Measurements from ENCODE around the gene OR5K2.

The OR5K2 gene

DNA sequence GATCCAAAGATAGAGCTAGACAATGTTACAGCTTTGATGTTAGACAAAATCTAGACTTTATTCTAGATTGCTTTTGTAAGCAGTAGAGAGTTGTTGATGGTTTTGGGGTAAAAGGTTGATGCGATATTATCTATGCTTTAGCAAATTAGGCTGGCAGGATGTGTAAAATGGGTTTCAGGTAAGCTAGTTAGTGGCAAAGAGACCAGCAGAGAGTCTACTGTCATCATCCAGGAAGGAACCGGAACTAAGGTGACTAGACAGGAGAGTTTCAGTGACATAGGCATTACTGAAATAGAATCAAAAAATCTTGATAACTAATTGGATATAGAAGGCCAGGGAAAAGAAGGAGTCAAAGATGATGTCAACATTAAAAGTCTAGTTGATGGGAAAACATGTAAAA is 11.1 kb downstream of the OR5K2 start:
- H3K4me3 Mint-ChIP-seq: no peak overlapping the region
- H3K4me1 Mint-ChIP-seq (ENCODE audit: low read depth): peaks cover 33% of the 10 kb centered on the region
- H3K27me3 Mint-ChIP-seq (ENCODE audit: low read depth): no peaks in the 10 kb centered on the region
- peaks cover 62% of the 10 kb centered on the region for H3K36me3 Mint-ChIP-seq (ENCODE audit: low read depth)
- H3K27ac Mint-ChIP-seq: peak overlapping the region; percentile 12
- no peaks in the 10 kb centered on the region for H3K9me3 Mint-ChIP-seq
- no peak for DNase-seq (ENCODE audit: low spot score)

GRCh38 chr3:98512576-98512975 is 15.1 kb downstream of the OR5K2 start:
- Mint-ChIP-seq H3K9me3 (no peaks in the 10 kb centered on the region), H3K4me1 (ENCODE audit: low read depth) (peaks cover 61% of the 10 kb centered on the region), H3K27me3 (ENCODE audit: low read depth) (no peaks in the 10 kb centered on the region), H3K4me3 (no peak overlapping the region), H3K36me3 (ENCODE audit: low read depth) (peaks cover 81% of the 10 kb centered on the region), H3K27ac (no peak overlapping the region)
- DNase-seq (ENCODE audit: low spot score): no peak

GRCh38 chr3:98513091-98513511 is 15.6 kb downstream of the OR5K2 start:
- H3K4me1 Mint-ChIP-seq (ENCODE audit: low read depth): peaks cover 63% of the 10 kb centered on the region
- no peak overlapping the region for H3K4me3 Mint-ChIP-seq
- DNase-seq (ENCODE audit: low spot score): no peak
- no peaks in the 10 kb centered on the region for H3K27me3 Mint-ChIP-seq (ENCODE audit: low read depth)
- peaks cover 82% of the 10 kb centered on the region for H3K36me3 Mint-ChIP-seq (ENCODE audit: low read depth)
- no peaks in the 10 kb centered on the region for H3K9me3 Mint-ChIP-seq
- H3K27ac Mint-ChIP-seq: no peak overlapping the region

DNA sequence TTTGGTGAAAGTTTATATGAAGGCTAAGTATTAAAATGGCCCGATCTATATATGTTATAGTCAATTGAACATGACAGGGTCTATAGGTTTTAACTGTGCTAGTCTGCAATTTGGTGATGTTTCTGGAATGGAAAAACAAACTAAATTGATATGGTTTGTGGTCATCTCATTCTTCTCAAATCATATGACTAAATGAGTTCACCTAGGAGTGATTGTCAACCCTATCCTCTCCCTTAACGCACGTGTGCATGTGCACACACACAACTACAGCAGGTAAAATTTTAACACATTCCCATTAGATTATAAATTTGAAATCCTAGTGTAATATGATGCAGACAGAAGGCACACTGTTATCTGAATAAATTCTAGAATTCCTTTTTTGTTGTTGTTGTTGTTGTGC is 16.3 kb downstream of the OR5K2 start:
- Mint-ChIP-seq H3K4me1 (ENCODE audit: low read depth) (peaks cover 63% of the 10 kb centered on the region), H3K4me3 (no peak overlapping the region), H3K27me3 (ENCODE audit: low read depth) (no peaks in the 10 kb centered on the region), H3K9me3 (no peaks in the 10 kb centered on the region), H3K27ac (no peak overlapping the region), H3K36me3 (ENCODE audit: low read depth) (peaks cover 82% of the 10 kb centered on the region)
- no peak for DNase-seq (ENCODE audit: low spot score)

GRCh38 chr3:98514948-98515347 is 17.5 kb downstream of the OR5K2 start:
- no peak for DNase-seq (ENCODE audit: low spot score)
- H3K36me3 Mint-ChIP-seq (ENCODE audit: low read depth): peaks cover 85% of the 10 kb centered on the region
- no peaks in the 10 kb centered on the region for H3K27me3 Mint-ChIP-seq (ENCODE audit: low read depth)
- no peaks in the 10 kb centered on the region for H3K9me3 Mint-ChIP-seq
- H3K27ac Mint-ChIP-seq: peak overlapping the region; percentile 47
- peak overlapping the region; percentile 20 for H3K4me3 Mint-ChIP-seq
- H3K4me1 Mint-ChIP-seq (ENCODE audit: low read depth): peaks cover 65% of the 10 kb centered on the region

DNA sequence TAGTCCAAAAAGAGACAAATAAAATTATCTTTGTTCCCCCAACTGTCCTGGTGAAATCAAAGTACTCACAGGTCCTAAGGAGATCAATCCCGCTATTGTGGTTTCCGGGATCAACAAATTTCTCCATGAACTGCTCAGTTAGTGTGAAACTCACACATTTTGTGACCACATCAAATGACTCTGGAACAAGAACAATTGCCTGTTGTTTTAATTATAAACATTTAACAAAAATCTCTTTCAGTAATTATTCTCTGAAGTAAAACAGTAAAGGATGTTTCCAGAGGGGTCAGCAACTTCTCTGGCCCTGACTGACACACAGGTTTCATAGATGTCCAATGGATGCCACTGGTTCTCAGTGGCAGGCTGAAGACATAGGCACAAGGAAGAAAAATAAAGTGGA is 21.3 kb downstream of the OR5K2 start:
- no peak for DNase-seq (ENCODE audit: low spot score)
- peak overlapping the region; percentile 92 for H3K4me3 Mint-ChIP-seq
- H3K36me3 Mint-ChIP-seq (ENCODE audit: low read depth): peaks cover 82% of the 10 kb centered on the region
- no peaks in the 10 kb centered on the region for H3K9me3 Mint-ChIP-seq
- peaks cover 60% of the 10 kb centered on the region for H3K4me1 Mint-ChIP-seq (ENCODE audit: low read depth)
- H3K27ac Mint-ChIP-seq: peak overlapping the region; percentile 76
- H3K27me3 Mint-ChIP-seq (ENCODE audit: low read depth): no peaks in the 10 kb centered on the region

GRCh38 chr3:98519351-98519750 is 21.9 kb downstream of the OR5K2 start:
- Mint-ChIP-seq H3K4me1 (ENCODE audit: low read depth) (peaks cover 60% of the 10 kb centered on the region), H3K27me3 (ENCODE audit: low read depth) (no peaks in the 10 kb centered on the region), H3K27ac (peak overlapping the region; percentile 76), H3K9me3 (no peaks in the 10 kb centered on the region), H3K4me3 (peak overlapping the region; percentile 92), H3K36me3 (ENCODE audit: low read depth) (peaks cover 82% of the 10 kb centered on the region)
- no peak for DNase-seq (ENCODE audit: low spot score)

DNA sequence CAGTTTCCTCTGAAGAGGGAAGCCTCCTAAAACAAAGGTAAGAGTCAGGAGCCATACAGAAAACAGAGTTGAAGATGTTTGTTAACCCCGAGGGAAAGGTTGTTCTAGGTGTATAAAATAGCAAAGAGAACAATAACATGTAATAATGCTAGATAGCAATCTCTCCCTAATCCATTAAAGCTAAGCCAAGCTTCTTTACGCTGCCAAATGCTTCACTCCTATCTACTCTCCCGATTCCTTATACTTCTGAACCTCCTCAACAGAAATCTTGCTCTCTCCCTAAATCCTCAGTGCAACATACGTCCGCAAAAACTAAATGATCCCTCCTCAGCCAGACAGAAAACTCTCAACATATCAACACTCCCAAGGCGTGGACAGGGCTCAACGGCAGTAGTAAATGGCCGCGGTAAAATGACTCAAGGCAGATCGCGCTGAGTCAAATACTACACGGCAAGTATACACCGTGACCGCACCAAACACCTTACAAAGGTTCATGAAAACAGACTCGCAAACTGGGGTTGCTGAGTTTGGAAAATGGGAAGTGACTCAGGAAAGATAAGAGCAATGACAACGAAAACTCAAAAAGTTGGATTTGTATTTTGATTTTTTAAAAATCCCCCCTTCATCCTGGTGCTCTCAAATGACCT is 24.5 kb downstream of the OR5K2 start:
- peak; percentile 68 for DNase-seq (ENCODE audit: low spot score)
- H3K4me3 Mint-ChIP-seq: peak overlapping the region; percentile 92
- H3K4me1 Mint-ChIP-seq (ENCODE audit: low read depth): peaks cover 58% of the 10 kb centered on the region
- no peaks in the 10 kb centered on the region for H3K27me3 Mint-ChIP-seq (ENCODE audit: low read depth)
- peaks cover 73% of the 10 kb centered on the region for H3K36me3 Mint-ChIP-seq (ENCODE audit: low read depth)
- no peaks in the 10 kb centered on the region for H3K9me3 Mint-ChIP-seq
- H3K27ac Mint-ChIP-seq: peak overlapping the region; percentile 92

GRCh38 chr3:98522544-98523281 is 25.2 kb downstream of the OR5K2 start, which contains the start of gene CLDND1:
CLDND1 (minus strand) TSS chr3:98522902; CDS start chr3:98521424, 1,478 bp downstream.
- Mint-ChIP-seq H3K4me3 (peak within 1 kb of the TSS; percentile 92), H3K27me3 (ENCODE audit: low read depth) (no peaks in the 10 kb centered on the region), H3K4me1 (ENCODE audit: low read depth) (peaks cover 59% of the 10 kb centered on the region), H3K9me3 (no peaks in the 10 kb centered on the region), H3K36me3 (ENCODE audit: low read depth) (peaks cover 74% of the 10 kb centered on the region), H3K27ac (peak within 1 kb of the TSS; percentile 99)
- DNase-seq (ENCODE audit: low spot score): peak; percentile 94

DNA sequence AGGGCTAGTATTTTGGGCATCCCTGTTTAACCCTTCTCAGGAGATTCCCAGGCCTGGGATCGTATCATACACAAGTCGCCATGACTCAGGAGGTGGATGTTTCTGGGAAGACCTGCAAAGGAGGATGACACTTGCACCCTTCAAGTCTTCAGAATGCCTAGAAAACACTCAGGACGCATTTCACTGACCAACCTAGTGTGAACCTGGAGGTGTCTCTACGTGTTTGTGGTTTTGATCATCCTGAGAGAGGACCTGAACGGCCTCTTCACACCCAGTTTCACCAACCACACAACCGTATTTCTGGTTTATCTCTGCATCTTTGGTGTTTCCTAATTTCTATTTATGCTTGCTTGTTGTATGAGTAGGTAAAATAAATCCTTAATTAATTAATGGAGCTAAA is 28.0 kb downstream of the OR5K2 start:
- Mint-ChIP-seq H3K9me3 (no peaks in the 10 kb centered on the region), H3K36me3 (ENCODE audit: low read depth) (peaks cover 56% of the 10 kb centered on the region), H3K4me3 (peak overlapping the region; percentile 60), H3K27ac (peak overlapping the region; percentile 59), H3K27me3 (ENCODE audit: low read depth) (no peaks in the 10 kb centered on the region), H3K4me1 (ENCODE audit: low read depth) (peaks cover 54% of the 10 kb centered on the region)
- peak; percentile 42 for DNase-seq (ENCODE audit: low spot score)

- peak overlapping the region; percentile 73 for H3K27ac Mint-ChIP-seq
- no peak for DNase-seq (ENCODE audit: low spot score)
- peaks cover 60% of the 10 kb centered on the region for H3K36me3 Mint-ChIP-seq (ENCODE audit: low read depth)
- peaks cover 75% of the 10 kb centered on the region for H3K4me1 Mint-ChIP-seq (ENCODE audit: low read depth)
- no peaks in the 10 kb centered on the region for H3K9me3 Mint-ChIP-seq
- peak overlapping the region; percentile 48 for H3K4me3 Mint-ChIP-seq
- no peaks in the 10 kb centered on the region for H3K27me3 Mint-ChIP-seq (ENCODE audit: low read depth)
Observed at GRCh38 chr3:98528474-98529346, 31.2 kb downstream of the OR5K2 start.

DNA sequence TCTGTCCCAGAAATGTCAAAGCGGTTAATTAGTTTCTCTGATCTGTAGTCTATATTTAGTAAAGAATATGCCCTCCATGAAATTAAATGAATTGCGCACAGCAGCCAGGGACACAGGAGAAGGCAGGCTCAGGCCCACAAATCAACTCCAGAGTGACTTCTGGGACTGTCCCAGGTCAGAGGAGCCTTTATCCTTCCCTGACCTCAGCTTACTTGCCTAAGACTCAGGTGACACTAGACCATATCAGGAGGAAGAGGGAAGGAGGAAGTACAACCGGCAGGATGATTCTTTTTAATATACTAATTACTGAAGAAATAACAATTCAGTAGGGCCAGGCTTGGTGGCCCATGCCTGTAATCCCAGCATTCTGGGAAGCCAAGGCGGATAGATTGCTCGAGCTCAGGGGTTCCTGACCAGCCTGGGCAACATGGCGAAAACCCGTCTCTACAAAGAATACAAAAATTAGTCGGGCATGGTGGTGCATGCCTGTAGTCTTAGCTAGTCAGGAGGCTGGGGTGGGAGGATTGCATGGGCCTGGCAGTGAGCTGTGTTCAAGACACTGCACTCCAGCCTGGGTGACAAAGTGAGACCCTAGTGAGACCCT is 32.5 kb downstream of the OR5K2 start:
- H3K27me3 Mint-ChIP-seq (ENCODE audit: low read depth): no peaks in the 10 kb centered on the region
- no peak for DNase-seq (ENCODE audit: low spot score)
- peaks cover 73% of the 10 kb centered on the region for H3K4me1 Mint-ChIP-seq (ENCODE audit: low read depth)

GRCh38 chr3:98530676-98531075 is 33.2 kb downstream of the OR5K2 start:
- peaks cover 66% of the 10 kb centered on the region for H3K4me1 Mint-ChIP-seq (ENCODE audit: low read depth)
- H3K27ac Mint-ChIP-seq: peak overlapping the region; percentile 29
- H3K9me3 Mint-ChIP-seq: no peaks in the 10 kb centered on the region
- peak overlapping the region; percentile 82 for H3K4me3 Mint-ChIP-seq
- H3K36me3 Mint-ChIP-seq (ENCODE audit: low read depth): peaks cover 47% of the 10 kb centered on the region
- no peaks in the 10 kb centered on the region for H3K27me3 Mint-ChIP-seq (ENCODE audit: low read depth)
- DNase-seq (ENCODE audit: low spot score): no peak

More for the DNA sequence above, 32.5 kb downstream of the OR5K2 start:
- Mint-ChIP-seq H3K4me3 (peak overlapping the region; percentile 83), H3K9me3 (no peaks in the 10 kb centered on the region), H3K36me3 (ENCODE audit: low read depth) (peaks cover 50% of the 10 kb centered on the region), H3K27ac (peak overlapping the region; percentile 87)
